HepG2 (cell line): ENCODE results near the gene MYO1E. TPM values are rescaled to one million over a fixed set of nuclear protein-coding genes. Genes with fewer than 3 reads are reported as not detected.

Experiments used
- BRF2 ChIP-seq: sonication (generic); formaldehyde crosslinking; IDR thresholded peaks from 2 replicates; pipeline ENCODE4 v1.8.1; 2022; ENCODE audit warnings: mild to moderate bottlenecking, missing genetic modification reagents
- CREB1 ChIP-seq, 2 experiments: fragments of 450-650 bp in 1 of 2; IDR thresholded peaks; 2 replicates each; pipeline ENCODE4 v1.6.1; 2016 to 2017; ENCODE audit warnings: control low read depth in 1 of 2, mild to moderate bottlenecking in 1 of 2, missing compliant biosample characterization in 1 of 2, missing genetic modification characterization in 1 of 2
- FOXA3 ChIP-seq: IDR thresholded peaks from 2 replicates; pipeline ENCODE4 v1.6.1; 2016; ENCODE audit warnings: missing genetic modification reagents, missing compliant biosample characterization
- KDM4B ChIP-seq: sonication (generic); formaldehyde crosslinking; IDR thresholded peaks from 2 replicates; pipeline ENCODE4 v1.4.0; 2020; ENCODE audit warnings: missing genetic modification reagents
- POGZ ChIP-seq: sonication (generic); formaldehyde crosslinking; IDR thresholded peaks from 2 replicates; pipeline ENCODE4 v1.4.0; 2020; ENCODE audit warnings: mild to moderate bottlenecking, missing genetic modification reagents
- RAD21 ChIP-seq: fragments of 450-650 bp; formaldehyde crosslinking; IDR thresholded peaks from 2 replicates; pipeline ENCODE4 v1.5.0; 2020; ENCODE audit warnings: mild to moderate bottlenecking
- RXRA ChIP-seq: sonication (generic); formaldehyde crosslinking; IDR thresholded peaks from 2 replicates; pipeline ENCODE4 v1.5.1; 2020; ENCODE audit warnings: missing genetic modification reagents
- SATB2 ChIP-seq: sonication (generic); formaldehyde crosslinking; IDR thresholded peaks from 2 replicates; pipeline ENCODE4 v1.5.0; 2020; ENCODE audit warnings: missing genetic modification reagents
- ZFY ChIP-seq: sonication (generic); formaldehyde crosslinking; IDR thresholded peaks from 2 replicates; pipeline ENCODE4 v1.4.0; 2020; ENCODE audit warnings: missing genetic modification reagents
- polyA plus RNA-seq, 8 experiments: library from polyadenylated mRNA; depleted of rRNA in 3 of 8; stranded (reverse) in 7 of 8; unstranded in 1 of 8; fragments of >200 nt; fragmentation: Illumina TruSeq in 4 of 8; extraction: Trizol in 4 of 8; gene quantifications; 2 replicates each; pipeline versions ENCODE4 v1.2.1 to v1.2.3, GENCODE V29; 2011 to 2016; ENCODE audit warnings: low read depth in 4 of 8, missing spikeins in 1 of 8, mixed read lengths in 1 of 8; ENCODE audit not compliant: insufficient read depth in 1 of 8
- total RNA-seq, 5 experiments: library from RNA; depleted of rRNA; stranded (reverse); fragments of >200 nt; fragmentation: Illumina TruSeq; extraction: Trizol; gene quantifications; 2 replicates each; pipeline ENCODE4 v1.2.3, GENCODE V29; 2016; ENCODE audit warnings: low read depth in 1 of 5
- TF ChIP-seq, protein P1 (sequence below): sonication (generic); formaldehyde crosslinking; IDR thresholded peaks from 2 replicates; pipeline ENCODE4 v1.9.0; 2021; ENCODE audit warnings: missing genetic modification reagents, borderline replicate concordance
- TF ChIP-seq, protein P2 (sequence below): sonication (generic); formaldehyde crosslinking; IDR thresholded peaks from 2 replicates; pipeline ENCODE4 v1.5.0; 2020; ENCODE audit warnings: mild to moderate bottlenecking, missing genetic modification reagents
- TF ChIP-seq, protein P3 (sequence below): sonication (generic); formaldehyde crosslinking; IDR thresholded peaks from 2 replicates; pipeline ENCODE4 v1.5.1; 2020; ENCODE audit warnings: mild to moderate bottlenecking, missing genetic modification reagents, moderate library complexity
- TF ChIP-seq, protein P4 (sequence below): sonication (generic); formaldehyde crosslinking; IDR thresholded peaks from 2 replicates; pipeline ENCODE4 v1.4.0; 2020; ENCODE audit warnings: mild to moderate bottlenecking, missing genetic modification reagents, borderline replicate concordance

Gene MYO1E
- total and polyA plus RNA-seq, 2 of the 13 experiments (the other 11 are each of a cell fraction or from before 2014, with no cell fraction given): 15.7 to 25.1 TPM

- TF ChIP-seq, protein P1, sequence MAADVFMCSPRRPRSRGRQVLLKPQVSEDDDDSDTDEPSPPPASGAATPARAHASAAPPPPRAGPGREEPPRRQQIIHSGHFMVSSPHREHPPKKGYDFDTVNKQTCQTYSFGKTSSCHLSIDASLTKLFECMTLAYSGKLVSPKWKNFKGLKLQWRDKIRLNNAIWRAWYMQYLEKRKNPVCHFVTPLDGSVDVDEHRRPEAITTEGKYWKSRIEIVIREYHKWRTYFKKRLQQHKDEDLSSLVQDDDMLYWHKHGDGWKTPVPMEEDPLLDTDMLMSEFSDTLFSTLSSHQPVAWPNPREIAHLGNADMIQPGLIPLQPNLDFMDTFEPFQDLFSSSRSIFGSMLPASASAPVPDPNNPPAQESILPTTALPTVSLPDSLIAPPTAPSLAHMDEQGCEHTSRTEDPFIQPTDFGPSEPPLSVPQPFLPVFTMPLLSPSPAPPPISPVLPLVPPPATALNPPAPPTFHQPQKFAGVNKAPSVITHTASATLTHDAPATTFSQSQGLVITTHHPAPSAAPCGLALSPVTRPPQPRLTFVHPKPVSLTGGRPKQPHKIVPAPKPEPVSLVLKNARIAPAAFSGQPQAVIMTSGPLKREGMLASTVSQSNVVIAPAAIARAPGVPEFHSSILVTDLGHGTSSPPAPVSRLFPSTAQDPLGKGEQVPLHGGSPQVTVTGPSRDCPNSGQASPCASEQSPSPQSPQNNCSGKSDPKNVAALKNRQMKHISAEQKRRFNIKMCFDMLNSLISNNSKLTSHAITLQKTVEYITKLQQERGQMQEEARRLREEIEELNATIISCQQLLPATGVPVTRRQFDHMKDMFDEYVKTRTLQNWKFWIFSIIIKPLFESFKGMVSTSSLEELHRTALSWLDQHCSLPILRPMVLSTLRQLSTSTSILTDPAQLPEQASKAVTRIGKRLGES: no peak
- TF ChIP-seq RXRA (CRISPR knock-in tag): 0 out of 2 replicates have a peak, but pooled peaks have one; percentile 23
- TF ChIP-seq, protein P2, sequence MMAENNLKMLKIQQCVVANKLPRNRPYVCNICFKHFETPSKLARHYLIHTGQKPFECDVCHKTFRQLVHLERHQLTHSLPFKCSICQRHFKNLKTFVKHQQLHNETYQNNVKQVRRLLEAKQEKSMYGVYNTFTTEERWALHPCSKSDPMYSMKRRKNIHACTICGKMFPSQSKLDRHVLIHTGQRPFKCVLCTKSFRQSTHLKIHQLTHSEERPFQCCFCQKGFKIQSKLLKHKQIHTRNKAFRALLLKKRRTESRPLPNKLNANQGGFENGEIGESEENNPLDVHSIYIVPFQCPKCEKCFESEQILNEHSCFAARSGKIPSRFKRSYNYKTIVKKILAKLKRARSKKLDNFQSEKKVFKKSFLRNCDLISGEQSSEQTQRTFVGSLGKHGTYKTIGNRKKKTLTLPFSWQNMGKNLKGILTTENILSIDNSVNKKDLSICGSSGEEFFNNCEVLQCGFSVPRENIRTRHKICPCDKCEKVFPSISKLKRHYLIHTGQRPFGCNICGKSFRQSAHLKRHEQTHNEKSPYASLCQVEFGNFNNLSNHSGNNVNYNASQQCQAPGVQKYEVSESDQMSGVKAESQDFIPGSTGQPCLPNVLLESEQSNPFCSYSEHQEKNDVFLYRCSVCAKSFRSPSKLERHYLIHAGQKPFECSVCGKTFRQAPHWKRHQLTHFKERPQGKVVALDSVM: no peak
- TF ChIP-seq RAD21 (CRISPR knock-in tag): peak; percentile 69
- no peak for TF ChIP-seq KDM4B
- no peak for TF ChIP-seq ZFY (CRISPR knock-in tag)
- TF ChIP-seq POGZ: 0 out of 2 replicates have a peak, but pooled peaks have one; percentile 41
- TF ChIP-seq FOXA3 (CRISPR knock-in tag): no peak
- TF ChIP-seq, protein P3, sequence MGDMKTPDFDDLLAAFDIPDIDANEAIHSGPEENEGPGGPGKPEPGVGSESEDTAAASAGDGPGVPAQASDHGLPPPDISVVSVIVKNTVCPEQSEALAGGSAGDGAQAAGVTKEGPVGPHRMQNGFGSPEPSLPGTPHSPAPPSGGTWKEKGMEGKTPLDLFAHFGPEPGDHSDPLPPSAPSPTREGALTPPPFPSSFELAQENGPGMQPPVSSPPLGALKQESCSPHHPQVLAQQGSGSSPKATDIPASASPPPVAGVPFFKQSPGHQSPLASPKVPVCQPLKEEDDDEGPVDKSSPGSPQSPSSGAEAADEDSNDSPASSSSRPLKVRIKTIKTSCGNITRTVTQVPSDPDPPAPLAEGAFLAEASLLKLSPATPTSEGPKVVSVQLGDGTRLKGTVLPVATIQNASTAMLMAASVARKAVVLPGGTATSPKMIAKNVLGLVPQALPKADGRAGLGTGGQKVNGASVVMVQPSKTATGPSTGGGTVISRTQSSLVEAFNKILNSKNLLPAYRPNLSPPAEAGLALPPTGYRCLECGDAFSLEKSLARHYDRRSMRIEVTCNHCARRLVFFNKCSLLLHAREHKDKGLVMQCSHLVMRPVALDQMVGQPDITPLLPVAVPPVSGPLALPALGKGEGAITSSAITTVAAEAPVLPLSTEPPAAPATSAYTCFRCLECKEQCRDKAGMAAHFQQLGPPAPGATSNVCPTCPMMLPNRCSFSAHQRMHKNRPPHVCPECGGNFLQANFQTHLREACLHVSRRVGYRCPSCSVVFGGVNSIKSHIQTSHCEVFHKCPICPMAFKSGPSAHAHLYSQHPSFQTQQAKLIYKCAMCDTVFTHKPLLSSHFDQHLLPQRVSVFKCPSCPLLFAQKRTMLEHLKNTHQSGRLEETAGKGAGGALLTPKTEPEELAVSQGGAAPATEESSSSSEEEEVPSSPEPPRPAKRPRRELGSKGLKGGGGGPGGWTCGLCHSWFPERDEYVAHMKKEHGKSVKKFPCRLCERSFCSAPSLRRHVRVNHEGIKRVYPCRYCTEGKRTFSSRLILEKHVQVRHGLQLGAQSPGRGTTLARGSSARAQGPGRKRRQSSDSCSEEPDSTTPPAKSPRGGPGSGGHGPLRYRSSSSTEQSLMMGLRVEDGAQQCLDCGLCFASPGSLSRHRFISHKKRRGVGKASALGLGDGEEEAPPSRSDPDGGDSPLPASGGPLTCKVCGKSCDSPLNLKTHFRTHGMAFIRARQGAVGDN (CRISPR knock-in tag): peak; percentile 56
- TF ChIP-seq, protein P4, sequence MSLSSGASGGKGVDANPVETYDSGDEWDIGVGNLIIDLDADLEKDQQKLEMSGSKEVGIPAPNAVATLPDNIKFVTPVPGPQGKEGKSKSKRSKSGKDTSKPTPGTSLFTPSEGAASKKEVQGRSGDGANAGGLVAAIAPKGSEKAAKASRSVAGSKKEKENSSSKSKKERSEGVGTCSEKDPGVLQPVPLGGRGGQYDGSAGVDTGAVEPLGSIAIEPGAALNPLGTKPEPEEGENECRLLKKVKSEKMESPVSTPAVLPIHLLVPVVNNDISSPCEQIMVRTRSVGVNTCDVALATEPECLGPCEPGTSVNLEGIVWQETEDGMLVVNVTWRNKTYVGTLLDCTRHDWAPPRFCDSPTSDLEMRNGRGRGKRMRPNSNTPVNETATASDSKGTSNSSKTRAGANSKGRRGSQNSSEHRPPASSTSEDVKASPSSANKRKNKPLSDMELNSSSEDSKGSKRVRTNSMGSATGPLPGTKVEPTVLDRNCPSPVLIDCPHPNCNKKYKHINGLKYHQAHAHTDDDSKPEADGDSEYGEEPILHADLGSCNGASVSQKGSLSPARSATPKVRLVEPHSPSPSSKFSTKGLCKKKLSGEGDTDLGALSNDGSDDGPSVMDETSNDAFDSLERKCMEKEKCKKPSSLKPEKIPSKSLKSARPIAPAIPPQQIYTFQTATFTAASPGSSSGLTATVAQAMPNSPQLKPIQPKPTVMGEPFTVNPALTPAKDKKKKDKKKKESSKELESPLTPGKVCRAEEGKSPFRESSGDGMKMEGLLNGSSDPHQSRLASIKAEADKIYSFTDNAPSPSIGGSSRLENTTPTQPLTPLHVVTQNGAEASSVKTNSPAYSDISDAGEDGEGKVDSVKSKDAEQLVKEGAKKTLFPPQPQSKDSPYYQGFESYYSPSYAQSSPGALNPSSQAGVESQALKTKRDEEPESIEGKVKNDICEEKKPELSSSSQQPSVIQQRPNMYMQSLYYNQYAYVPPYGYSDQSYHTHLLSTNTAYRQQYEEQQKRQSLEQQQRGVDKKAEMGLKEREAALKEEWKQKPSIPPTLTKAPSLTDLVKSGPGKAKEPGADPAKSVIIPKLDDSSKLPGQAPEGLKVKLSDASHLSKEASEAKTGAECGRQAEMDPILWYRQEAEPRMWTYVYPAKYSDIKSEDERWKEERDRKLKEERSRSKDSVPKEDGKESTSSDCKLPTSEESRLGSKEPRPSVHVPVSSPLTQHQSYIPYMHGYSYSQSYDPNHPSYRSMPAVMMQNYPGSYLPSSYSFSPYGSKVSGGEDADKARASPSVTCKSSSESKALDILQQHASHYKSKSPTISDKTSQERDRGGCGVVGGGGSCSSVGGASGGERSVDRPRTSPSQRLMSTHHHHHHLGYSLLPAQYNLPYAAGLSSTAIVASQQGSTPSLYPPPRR: no peak
- TF ChIP-seq BRF2 (CRISPR knock-in tag): no peak
- TF ChIP-seq SATB2 (CRISPR knock-in tag): no peak
- no peak for TF ChIP-seq CREB1 (IDR thresholded peaks at IDR 0.05)
- TF ChIP-seq CREB1 (CRISPR knock-in tag; IDR thresholded peaks at IDR 0.05): no peak
These were observed 234.4 kb downstream of the MYO1E start (continued) for GRCh38 chr15:59138243-59138642.
